Measurements from ENCODE around the gene COPA. TPM values are rescaled to one million over a fixed set of nuclear protein-coding genes. Genes with fewer than 3 reads are reported as not detected.
A peak's percentile ranks its signal among the peaks of the same experiment; 100 is the strongest.
"Not testable (repeated sequence)": the region's sequence is repeated elsewhere in the genome, so short reads cannot be mapped to it uniquely, and the experiment has no call there.

The COPA gene
- total RNA-seq, 1 donor from 2014 or later, result 142 TPM

DNA sequence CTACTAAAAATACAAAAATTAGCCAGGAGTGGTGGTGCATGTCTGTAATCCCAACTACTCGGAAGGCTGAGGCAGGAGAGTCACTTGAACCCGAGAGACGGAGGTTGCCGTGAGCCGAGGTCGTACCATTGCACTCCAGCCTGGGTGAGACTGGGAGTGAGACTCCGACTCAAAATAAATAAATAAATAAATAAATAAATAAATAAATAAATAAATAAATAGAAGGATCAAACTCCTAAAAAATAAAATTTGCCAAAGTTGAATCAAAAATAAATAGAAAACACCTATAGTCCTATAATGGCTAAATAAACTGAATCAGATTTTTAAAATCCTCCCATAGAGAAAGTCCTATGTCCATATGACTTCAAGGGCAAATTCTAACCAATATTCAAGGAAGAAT is 42.9 kb downstream of the COPA start:
- no peak for ATAC-seq
- no peaks in the 10 kb centered on the region for H3K27me3 ChIP-seq
- peaks cover 99% of the 10 kb centered on the region for H3K36me3 ChIP-seq
- H3K4me1 ChIP-seq, result no peaks in the 10 kb centered on the region
- no peaks in the 10 kb centered on the region for H3K9me3 ChIP-seq
- DNase-seq, result no peak
- intact Hi-C loops (cut with DNase I), result no loop called here
- H3K4me3 ChIP-seq, result no peak overlapping the region
- TF ChIP-seq, protein P1, sequence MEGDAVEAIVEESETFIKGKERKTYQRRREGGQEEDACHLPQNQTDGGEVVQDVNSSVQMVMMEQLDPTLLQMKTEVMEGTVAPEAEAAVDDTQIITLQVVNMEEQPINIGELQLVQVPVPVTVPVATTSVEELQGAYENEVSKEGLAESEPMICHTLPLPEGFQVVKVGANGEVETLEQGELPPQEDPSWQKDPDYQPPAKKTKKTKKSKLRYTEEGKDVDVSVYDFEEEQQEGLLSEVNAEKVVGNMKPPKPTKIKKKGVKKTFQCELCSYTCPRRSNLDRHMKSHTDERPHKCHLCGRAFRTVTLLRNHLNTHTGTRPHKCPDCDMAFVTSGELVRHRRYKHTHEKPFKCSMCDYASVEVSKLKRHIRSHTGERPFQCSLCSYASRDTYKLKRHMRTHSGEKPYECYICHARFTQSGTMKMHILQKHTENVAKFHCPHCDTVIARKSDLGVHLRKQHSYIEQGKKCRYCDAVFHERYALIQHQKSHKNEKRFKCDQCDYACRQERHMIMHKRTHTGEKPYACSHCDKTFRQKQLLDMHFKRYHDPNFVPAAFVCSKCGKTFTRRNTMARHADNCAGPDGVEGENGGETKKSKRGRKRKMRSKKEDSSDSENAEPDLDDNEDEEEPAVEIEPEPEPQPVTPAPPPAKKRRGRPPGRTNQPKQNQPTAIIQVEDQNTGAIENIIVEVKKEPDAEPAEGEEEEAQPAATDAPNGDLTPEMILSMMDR (IDR thresholded peaks at IDR 0.05), result no peak
- H3K27ac ChIP-seq, result no peak overlapping the region

DNA sequence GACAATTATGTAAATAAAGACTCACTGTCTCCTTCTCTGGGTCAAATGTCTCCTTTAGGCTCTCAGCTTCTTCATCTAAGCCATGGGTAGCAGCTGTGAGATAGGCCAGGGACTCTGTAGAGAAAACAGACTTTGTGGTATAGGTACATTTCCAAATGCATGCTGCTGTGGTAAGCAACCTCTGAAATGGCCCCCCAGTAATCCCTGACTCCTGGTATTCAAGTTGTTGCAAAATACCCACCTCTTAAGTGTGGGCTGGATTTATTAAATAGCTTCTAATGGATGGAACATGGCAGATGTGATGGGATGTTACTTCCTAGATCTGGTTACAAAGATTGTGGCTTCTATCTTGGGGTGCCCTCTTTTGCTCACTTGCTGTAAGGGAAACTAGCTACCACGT is 47.0 kb downstream of the COPA start:
- Histone ChIP-seq H3K9me3 (no peaks in the 10 kb centered on the region), H3K36me3 (peaks cover 99% of the 10 kb centered on the region), H3K4me1 (no peaks in the 10 kb centered on the region), H3K27ac (no peak overlapping the region), H3K27me3 (no peaks in the 10 kb centered on the region), H3K4me3 (no peak overlapping the region)
- ATAC-seq (no peak), DNase-seq (no peak)
- intact Hi-C loops (cut with DNase I), result no loop called here
- TF ChIP-seq, protein P1 (IDR thresholded peaks at IDR 0.05), result no peak

DNA sequence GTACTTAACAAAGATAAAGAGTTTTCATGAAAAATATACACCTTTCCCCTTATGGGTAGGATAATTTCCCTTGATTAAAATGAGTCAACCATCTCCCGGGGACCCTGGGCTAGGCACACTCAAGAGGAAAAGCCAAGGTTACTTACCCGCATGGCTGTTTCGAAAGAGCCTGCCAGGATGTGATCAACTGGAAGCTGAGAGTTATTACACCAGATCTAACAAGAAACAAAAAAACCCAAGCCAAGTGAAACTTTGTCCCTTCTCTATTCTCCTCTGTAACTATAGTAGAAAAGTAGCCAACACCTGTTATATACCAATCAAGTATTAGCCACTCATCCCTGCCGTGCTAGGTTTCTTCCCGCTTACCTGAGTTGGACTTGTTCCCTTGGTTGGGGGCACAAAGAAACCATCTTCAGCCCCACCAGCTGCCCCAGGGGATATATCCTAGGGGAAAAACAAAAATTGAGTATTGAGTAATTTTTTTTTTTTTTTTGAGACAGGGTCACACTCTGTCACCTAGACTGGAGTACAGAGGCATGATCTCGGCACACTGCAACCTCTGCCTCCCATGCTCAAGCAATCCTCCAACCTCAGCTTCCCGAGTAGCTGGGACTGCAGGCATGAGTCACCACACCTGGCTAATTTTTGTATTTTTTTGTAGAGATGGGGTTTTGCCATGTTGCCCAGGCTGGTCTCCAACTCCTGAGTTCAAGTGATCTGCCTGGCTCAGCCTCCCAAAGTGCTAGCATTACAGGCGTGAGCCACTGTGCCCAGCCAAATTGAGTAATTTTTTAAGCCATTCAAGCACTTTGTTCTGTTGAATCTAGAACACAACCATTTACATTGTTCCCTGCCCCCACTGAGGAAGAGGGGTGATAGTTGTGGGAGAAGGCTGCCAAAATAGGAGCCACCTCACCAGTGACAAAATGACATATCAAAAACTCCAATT is 49.8 kb downstream of the COPA start:
- ATAC-seq, result no peak
- Histone ChIP-seq H3K36me3 (peaks cover 100% of the 10 kb centered on the region), H3K27ac (no peak overlapping the region), H3K4me3 (no peak overlapping the region), H3K27me3 (no peaks in the 10 kb centered on the region), H3K9me3 (no peaks in the 10 kb centered on the region), H3K4me1 (no peaks in the 10 kb centered on the region)
- no peak for DNase-seq
- intact Hi-C loops (cut with DNase I), result loop anchor here (5.0 kb wide), 1 partner anchor 191 kb away; no protein-coding TSS in a partner anchor
- TF ChIP-seq, protein P1 (IDR thresholded peaks at IDR 0.05), result no peak

DNA sequence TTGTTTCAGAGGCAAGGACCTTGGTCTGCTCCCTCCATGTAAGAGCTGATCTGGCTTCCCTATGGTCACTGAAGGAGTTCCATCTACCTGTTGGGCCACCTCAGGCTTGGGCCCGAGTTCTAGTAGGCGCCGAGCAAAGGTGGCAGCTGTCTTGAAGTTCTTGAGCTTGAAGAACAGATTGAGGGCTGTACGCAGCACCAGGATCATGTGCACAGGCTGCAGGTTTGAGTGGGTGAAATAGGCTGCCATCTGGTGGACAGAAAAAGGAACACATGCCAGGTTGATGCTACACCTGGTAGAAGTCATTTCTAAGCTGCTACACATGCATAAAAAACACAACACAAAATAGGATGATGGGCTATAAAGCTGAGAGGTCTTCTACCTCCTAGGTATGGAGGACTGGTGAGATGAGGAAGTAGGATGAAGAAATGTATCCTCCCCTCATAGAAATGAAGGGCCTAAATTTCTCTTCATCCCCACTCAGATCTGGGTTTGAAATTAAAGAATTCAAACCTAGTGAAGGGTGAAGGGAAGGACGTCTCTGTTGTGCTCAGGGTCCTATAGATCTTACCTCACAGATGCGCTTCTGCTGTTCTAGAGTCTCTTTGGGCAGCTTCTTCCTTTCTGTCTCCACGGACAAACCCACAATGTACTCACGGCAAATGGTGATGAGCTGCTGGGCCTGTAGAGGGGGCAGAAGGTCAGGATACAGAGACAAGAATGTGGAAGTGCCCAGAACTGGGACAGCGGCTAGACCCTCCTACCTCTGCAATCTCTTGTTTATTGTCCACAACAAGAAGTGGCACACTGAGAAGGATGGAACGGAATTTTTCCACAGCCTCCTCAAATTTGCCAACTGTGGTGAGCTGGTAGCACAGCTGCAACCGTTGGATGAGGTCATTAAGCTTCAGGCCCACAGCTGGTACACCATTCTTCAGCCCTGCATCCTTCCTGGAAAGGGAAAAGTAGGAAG is 51.5 kb downstream of the COPA start:
- intact Hi-C loops (cut with DNase I), result loop anchor here (5.0 kb wide), 1 partner anchor 189 kb away; no protein-coding TSS in a partner anchor
- Histone ChIP-seq H3K4me1 (no peaks in the 10 kb centered on the region), H3K36me3 (peaks cover 84% of the 10 kb centered on the region), H3K9me3 (no peaks in the 10 kb centered on the region), H3K27ac (no peak overlapping the region), H3K27me3 (no peaks in the 10 kb centered on the region), H3K4me3 (no peak overlapping the region)
- peak; percentile 95 for ATAC-seq
- peak; percentile 69 for DNase-seq
- TF ChIP-seq, protein P1 (IDR thresholded peaks at IDR 0.05), result peak; percentile 77

DNA sequence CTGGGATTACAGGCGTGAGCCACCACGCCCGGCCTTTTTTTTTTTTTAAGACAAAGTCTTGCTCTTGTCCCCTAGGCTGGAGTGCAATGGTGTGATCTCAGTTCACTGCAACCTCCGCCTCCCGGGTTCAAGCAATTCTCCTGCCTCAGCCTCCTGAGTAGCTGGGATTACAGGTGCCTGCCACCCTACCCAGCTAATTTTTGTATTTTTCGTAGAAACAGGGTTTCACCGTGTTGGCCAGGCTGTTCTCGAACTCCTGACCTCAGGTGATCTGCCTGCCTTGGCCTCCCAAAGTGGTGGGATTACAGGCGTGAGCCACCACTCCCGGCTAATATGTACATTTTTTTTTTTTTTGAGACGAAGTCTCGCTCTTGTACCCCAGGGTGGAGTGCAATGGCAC is 55.3 kb downstream of the COPA start:
- ATAC-seq; H3K27ac ChIP-seq; H3K4me3 ChIP-seq; H3K27me3 ChIP-seq; H3K9me3 ChIP-seq; intact Hi-C loops (cut with DNase I); DNase-seq: not testable (repeated sequence)
- Histone ChIP-seq H3K4me1 (peaks cover 16% of the 10 kb centered on the region), H3K36me3 (peaks cover 48% of the 10 kb centered on the region)
